HepG2 (cell line): Measurements from ENCODE around the gene BEST2. TPM values are rescaled to one million over a fixed set of nuclear protein-coding genes. Genes with fewer than 3 reads are reported as not detected.
A peak's percentile ranks its signal among the peaks of the same experiment; 100 is the strongest.

ENCODE experiments used
- ATAC-seq: fragments of 200-7000 bp; cut with Tn5 transposase; 3 replicates; pipeline ENCODE4 v1.9.1; 2020; ENCODE audit warnings: mild to moderate bottlenecking, moderate library complexity
- BruUV-seq: library from RNA; stranded (reverse); fragments of 400-500 nt; replicated peaks from 2 replicates; lab custom pipeline; 2021; lab: Mats Ljungman, UMichigan
- CTCF ChIA-PET: fragments of 300-600 bp; formaldehyde crosslinking; extraction: SDS; loops from one replicate; lab custom pipeline; 2021; ENCODE audit warnings: low total read pairs, inconsistent platforms, low intra/inter-chr PET ratio; lab: Yijun Ruan, JAX
- POLR2A ChIA-PET: fragments of 350-600 bp; sonication (Branson Sonifier 250); formaldehyde crosslinking; loops from one replicate; lab custom pipeline; 2020; ENCODE audit warnings: antibody characterized with exemption, inconsistent platforms; lab: Yijun Ruan, JAX
- DNase-seq: peaks from one replicate; pipeline ENCODE4 v3.0.0-alpha.2; 2015; ENCODE audit warnings: low spot score
- FAIRE-seq: peaks from 3 replicates; lab custom pipeline; 2011; peaks lifted over from hg19 to GRCh38; lab: Jason Lieb, UNC
- H2AFZ ChIP-seq: one replicate; pipeline ENCODE4 v1.6.1; 2011; ENCODE audit warnings: low read length, inconsistent platforms
- H3K27ac ChIP-seq: fragments of 300-600 bp; 3 replicates; pipeline ENCODE4 v1.8.0; 2011; ENCODE audit warnings: mixed run types, mild to moderate bottlenecking, mixed read lengths, low read length, inconsistent platforms; ENCODE audit not compliant: insufficient read depth; ENCODE audit errors: extremely low read length
- H3K27me3 ChIP-seq, 2 experiments: fragments of 200-600 bp in 1 of 2; 2 replicates in 1 of 2; 3 replicates in 1 of 2; pipeline versions ENCODE4 v1.6.0 to v1.8.0; 2011; ENCODE audit warnings: low read length in 2 of 2, mild to moderate bottlenecking in 2 of 2, moderate library complexity in 2 of 2, inconsistent platforms in 1 of 2; ENCODE audit not compliant: insufficient read depth in 2 of 2, control insufficient read depth in 1 of 2
- H3K36me3 ChIP-seq, 2 experiments: fragments of 200-600 bp in 1 of 2; replicated peaks in 1 of 2; 2 replicates in 1 of 2; 3 replicates in 1 of 2; pipeline versions ENCODE4 v1.5.1 to v1.8.0; 2011; ENCODE audit warnings: low read length in 2 of 2, inconsistent platforms in 1 of 2; ENCODE audit not compliant: insufficient read depth in 2 of 2, control insufficient read depth in 1 of 2
- H3K4me1 ChIP-seq: 2 replicates; pipeline ENCODE4 v1.5.1; 2012; ENCODE audit warnings: low read length, inconsistent platforms; ENCODE audit not compliant: insufficient read depth
- H3K4me2 ChIP-seq: 2 replicates; pipeline ENCODE4 v1.6.0; 2011; ENCODE audit warnings: low read depth, low read length, inconsistent platforms
- H3K4me3 ChIP-seq, 3 experiments: fragments of 200-600 bp in 1 of 3; sonication (generic), shearing (Covaris generic) in 1 of 3; replicated peaks in 1 of 3; 2 replicates each; pipeline ENCODE4 v1.5.1; 2011 to 2016; ENCODE audit warnings: low read length in 3 of 3, inconsistent platforms in 2 of 3, low read depth in 2 of 3, mild to moderate bottlenecking in 2 of 3, control low read depth in 1 of 3, mixed read lengths in 1 of 3; ENCODE audit not compliant: insufficient read depth in 1 of 3
- H3K79me2 ChIP-seq: one replicate; pipeline ENCODE4 v1.6.1; 2011; ENCODE audit warnings: low read length, inconsistent platforms; ENCODE audit not compliant: insufficient read depth
- H3K9ac ChIP-seq: 2 replicates; pipeline ENCODE4 v1.6.0; 2011; ENCODE audit warnings: mild to moderate bottlenecking, low read depth, low read length, inconsistent platforms; ENCODE audit not compliant: insufficient read depth
- H3K9me3 ChIP-seq: 2 replicates; pipeline ENCODE4 v1.5.1; 2012; ENCODE audit warnings: mild to moderate bottlenecking, low read length
- H4K20me1 ChIP-seq: 2 replicates; pipeline ENCODE4 v1.6.0; 2011; ENCODE audit warnings: inconsistent platforms, mild to moderate bottlenecking, low read length, moderate library complexity; ENCODE audit not compliant: insufficient read depth
- BCL3 ChIP-seq: sonication (generic); formaldehyde crosslinking; IDR thresholded peaks from 2 replicates; pipeline ENCODE4 v1.5.1; 2020; ENCODE audit warnings: mild to moderate bottlenecking, missing genetic modification reagents, moderate library complexity
- GRHL1 ChIP-seq: sonication (generic); formaldehyde crosslinking; conservative IDR thresholded peaks from 2 replicates; pipeline ENCODE4 v1.8.0; 2022; ENCODE audit warnings: missing genetic modification reagents
- RBM39 ChIP-seq: fragments of 200-400 bp; formaldehyde crosslinking; IDR thresholded peaks from one replicate; pipeline ENCODE4 v1.6.1; 2018; ENCODE audit warnings: antibody characterized with exemption, mild to moderate bottlenecking, low read depth, low read length; ENCODE audit not compliant: poor library complexity, severe bottlenecking
- YEATS4 ChIP-seq: sonication (generic); formaldehyde crosslinking; IDR thresholded peaks from 2 replicates; pipeline ENCODE4 v1.4.0; 2020; ENCODE audit warnings: missing genetic modification reagents, borderline replicate concordance
- ZNF407 ChIP-seq: sonication (generic); formaldehyde crosslinking; IDR thresholded peaks from one replicate; pipeline ENCODE4 v1.5.1; 2020; ENCODE audit warnings: mild to moderate bottlenecking, missing genetic modification reagents; ENCODE audit errors: not compliant biosample characterization
- ZNF577 ChIP-seq: sonication (generic); formaldehyde crosslinking; IDR thresholded peaks from 2 replicates; pipeline ENCODE4 v1.4.0; 2020; ENCODE audit warnings: mild to moderate bottlenecking, low read depth, missing genetic modification reagents, borderline replicate concordance
- ZNF720 ChIP-seq: sonication (generic); formaldehyde crosslinking; IDR thresholded peaks from 2 replicates; pipeline ENCODE4 v1.4.0; 2020; ENCODE audit warnings: missing genetic modification reagents
- WGBS: methylation state at CpG from one replicate; pipeline ENCODE4 v1.1.6; 2017; ENCODE audit warnings: low lambda C conversion rate; 5-methylcytosine and 5-hydroxymethylcytosine counted together
- in situ Hi-C: cut with HindIII; loops from 2 replicates; pipeline ENCODE4 v1.10.0; 2017; ENCODE audit warnings: low pct_unique_long_range_greater_than_20kb; ENCODE audit not compliant: extremely low pct_ligation_motif_present
- intact Hi-C: fragments of 100-400 bp; cut with micrococcal nuclease; formaldehyde crosslinking; loops from one replicate; pipeline ENCODE4 v1.10.0; 2022; ENCODE audit not compliant: unreplicated experiment
- polyA plus RNA-seq, 8 experiments: library from polyadenylated mRNA; depleted of rRNA in 3 of 8; stranded (reverse) in 7 of 8; unstranded in 1 of 8; fragments of >200 nt; fragmentation: Illumina TruSeq in 4 of 8; extraction: Trizol in 4 of 8; gene quantifications; 2 replicates each; pipeline versions ENCODE4 v1.2.1 to v1.2.3, GENCODE V29; 2011 to 2016; ENCODE audit warnings: low read depth in 4 of 8, missing spikeins in 1 of 8, mixed read lengths in 1 of 8; ENCODE audit not compliant: insufficient read depth in 1 of 8
- total RNA-seq, 5 experiments: library from RNA; depleted of rRNA; stranded (reverse); fragments of >200 nt; fragmentation: Illumina TruSeq; extraction: Trizol; gene quantifications; 2 replicates each; pipeline ENCODE4 v1.2.3, GENCODE V29; 2016; ENCODE audit warnings: low read depth in 1 of 5

The BEST2 gene
- total and polyA plus RNA-seq, 2 of the 13 experiments (the other 11 are each of a cell fraction or from before 2014, with no cell fraction given): not detected

- H3K9ac ChIP-seq: peak within 1 kb of the TSS; percentile 87
- intact Hi-C loops: no loop called here
- 71% methylated on average over 15 of the region's 58 CpGs for WGBS
- TSS peak; percentile 70 for BruUV-seq
- in situ Hi-C loops: loop anchor here (5.0 kb wide), 1 partner anchor 62 kb away; the partner anchor contains the start of gene MAST1
- peak within 1 kb of the TSS; percentile 72 to 92 (median 90); a peak in 5 of 6 replicates for H3K4me3 ChIP-seq
- FAIRE-seq (no peak), ATAC-seq (no peak; the same call in 2 of the 3 replicates), DNase-seq (no peak)
- POLR2A ChIA-PET: interaction anchor here (2.3 to 6.4 kb wide), 2 partner anchors 9 to 17 kb away, joined by 13 to 124 read pairs; partner anchors contain the start of gene JUNB
- peaks cover 30% of the 10 kb centered on the region for H3K4me1 ChIP-seq
- peak within 1 kb of the TSS; percentile 93 for H3K4me2 ChIP-seq
- peak within 1 kb of the TSS; percentile 76 for H3K27ac ChIP-seq
- no peaks in the 10 kb centered on the region for H3K9me3 ChIP-seq
- H3K27me3 ChIP-seq: no peaks in the 10 kb centered on the region
- H4K20me1 ChIP-seq: no peaks in the 10 kb centered on the region
- CTCF ChIA-PET: interaction anchor here (0.7 to 1.6 kb wide), 4 partner anchors 9 to 22 kb away, joined by 4 to 9 read pairs (median 6); no protein-coding TSS in a partner anchor
- H3K79me2 ChIP-seq: no peaks in the 10 kb centered on the region
- no peak within 1 kb of the TSS for H2AFZ ChIP-seq
- H3K36me3 ChIP-seq: no peaks in the 10 kb centered on the region
- TF ChIP-seq ZNF720 (CRISPR knock-in tag) (no peak), ZNF577 (CRISPR knock-in tag) (no peak), RBM39 (no peak), GRHL1 (CRISPR knock-in tag) (no peak), BCL3 (CRISPR knock-in tag) (0 out of 2 replicates have a peak, but pooled peaks have one; percentile 8), YEATS4 (peak; percentile 58; the same call in 1 of the 2 replicates), ZNF407 (CRISPR knock-in tag) (no peak)
Observed at GRCh38 chr19:12774588-12775555, 23.3 kb downstream of the BEST2 start, which contains the start of gene HOOK2. Gene HOOK2 (minus strand): TSS chr19:12775552. CDS start chr19:12775449, 103 bp downstream.
